ENCODE data around the gene IL5. TPM values are rescaled to one million over a fixed set of nuclear protein-coding genes. Genes with fewer than 3 reads are reported as not detected.

IL5 gene
- total and polyA plus RNA-seq, 2 donors (not counting 1 experiment from before 2014, with no cell fraction given): not detected

- Histone ChIP-seq H3K4me2 (ENCODE audit: extremely low read depth, insufficient read depth, low read length) (no peak overlapping the region), H2AFZ (ENCODE audit: low read length) (no peak overlapping the region), H3K27me3 (ENCODE audit: control insufficient read depth, insufficient read depth, low read length) (no peaks in the 10 kb centered on the region), H3K9ac (ENCODE audit: insufficient read depth, low read length) (no peak overlapping the region), H3K36me3 (ENCODE audit: control insufficient read depth, insufficient read depth, low read length) (no peaks in the 10 kb centered on the region), H3K9me3 (ENCODE audit: control insufficient read depth, insufficient read depth, low read depth, low read length) (no peaks in the 10 kb centered on the region), H3K4me3 (replicated peaks in 1 of 4; ENCODE audit: control extremely low read depth in 1 of 4, insufficient read depth in 1 of 4, low read depth in 3 of 4, low read length in 4 of 4) (no peak overlapping the region), H4K20me1 (ENCODE audit: control insufficient read depth, extremely low read depth, insufficient read depth, low read length) (no peaks in the 10 kb centered on the region), H3K4me1 (ENCODE audit: control insufficient read depth, extremely low read depth, insufficient read depth, low read length) (peaks cover 42% of the 10 kb centered on the region), H3K79me2 (ENCODE audit: control insufficient read depth, insufficient read depth, low read length) (no peaks in the 10 kb centered on the region), H3K27ac (ENCODE audit: insufficient read depth, low read length) (no peak overlapping the region)
- TF ChIP-seq CTCF (conservative IDR thresholded peaks at IDR 0.05 in 1 of 2, IDR thresholded peaks at IDR 0.05 in 1 of 2; ENCODE audit: low read depth in 1 of 2, low read length in 2 of 2) (no peak), EZH2 (IDR thresholded peaks at IDR 0.05; ENCODE audit: low read length, missing control alignments) (no peak)
- no peak for DNase-seq (ENCODE audit: low read depth in 2 of 2)
Observed at GRCh38 chr5:132501629-132501956, 41.7 kb downstream of the IL5 start.

DNA sequence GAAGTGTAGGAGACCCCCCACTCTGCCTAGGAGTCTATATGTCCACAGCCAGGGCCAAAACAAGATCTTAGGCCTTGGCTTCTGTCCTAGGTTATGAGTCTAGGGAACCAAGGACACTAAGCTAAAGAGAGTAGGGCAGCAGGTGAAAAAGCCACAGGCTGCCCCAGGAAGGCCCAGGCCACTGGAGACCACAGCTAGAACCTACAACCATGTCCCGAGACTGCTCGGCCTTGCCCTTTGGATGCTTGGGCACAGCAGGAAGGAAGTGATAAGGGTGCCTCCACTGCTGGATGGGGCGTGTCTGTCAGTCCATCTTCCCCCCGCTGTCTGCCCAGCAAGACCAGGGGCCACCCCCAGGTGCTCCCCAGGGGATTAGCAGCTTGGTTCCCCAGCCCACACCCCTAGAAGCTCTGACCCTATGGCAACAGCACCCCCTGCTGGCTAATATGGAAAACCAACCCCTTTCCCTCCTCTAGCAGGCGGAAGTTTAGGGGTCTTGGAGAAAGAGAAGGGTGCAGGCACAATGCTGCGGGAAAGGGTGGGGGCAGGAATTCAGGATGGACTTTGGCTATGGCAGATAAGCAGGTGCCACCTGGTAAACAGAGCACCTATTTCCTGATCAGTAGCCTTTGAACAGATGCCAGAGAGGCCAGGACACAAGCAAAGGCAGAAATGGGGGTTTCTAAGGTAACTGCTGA, 42.2 kb downstream of the IL5 start:
- Histone ChIP-seq H3K4me1 (ENCODE audit: control insufficient read depth, extremely low read depth, insufficient read depth, low read length) (peaks cover 42% of the 10 kb centered on the region), H3K4me2 (ENCODE audit: extremely low read depth, insufficient read depth, low read length) (no peak overlapping the region), H4K20me1 (ENCODE audit: control insufficient read depth, extremely low read depth, insufficient read depth, low read length) (no peaks in the 10 kb centered on the region), H3K36me3 (ENCODE audit: control insufficient read depth, insufficient read depth, low read length) (no peaks in the 10 kb centered on the region), H3K27me3 (ENCODE audit: control insufficient read depth, insufficient read depth, low read length) (no peaks in the 10 kb centered on the region), H3K79me2 (ENCODE audit: control insufficient read depth, insufficient read depth, low read length) (no peaks in the 10 kb centered on the region), H3K27ac (ENCODE audit: insufficient read depth, low read length) (no peak overlapping the region), H3K4me3 (replicated peaks in 1 of 4; ENCODE audit: control extremely low read depth in 1 of 4, insufficient read depth in 1 of 4, low read depth in 3 of 4, low read length in 4 of 4) (no peak overlapping the region), H3K9ac (ENCODE audit: insufficient read depth, low read length) (no peak overlapping the region), H3K9me3 (ENCODE audit: control insufficient read depth, insufficient read depth, low read depth, low read length) (no peaks in the 10 kb centered on the region), H2AFZ (ENCODE audit: low read length) (no peak overlapping the region)
- no peak for TF ChIP-seq EZH2 (IDR thresholded peaks at IDR 0.05; ENCODE audit: low read length, missing control alignments)
- peak; percentile 72 to 78 for TF ChIP-seq CTCF (conservative IDR thresholded peaks at IDR 0.05 in 1 of 2, IDR thresholded peaks at IDR 0.05 in 1 of 2; ENCODE audit: low read depth in 1 of 2, low read length in 2 of 2)
- DNase-seq (ENCODE audit: low read depth in 2 of 2): peak; percentile 40 to 68

DNA sequence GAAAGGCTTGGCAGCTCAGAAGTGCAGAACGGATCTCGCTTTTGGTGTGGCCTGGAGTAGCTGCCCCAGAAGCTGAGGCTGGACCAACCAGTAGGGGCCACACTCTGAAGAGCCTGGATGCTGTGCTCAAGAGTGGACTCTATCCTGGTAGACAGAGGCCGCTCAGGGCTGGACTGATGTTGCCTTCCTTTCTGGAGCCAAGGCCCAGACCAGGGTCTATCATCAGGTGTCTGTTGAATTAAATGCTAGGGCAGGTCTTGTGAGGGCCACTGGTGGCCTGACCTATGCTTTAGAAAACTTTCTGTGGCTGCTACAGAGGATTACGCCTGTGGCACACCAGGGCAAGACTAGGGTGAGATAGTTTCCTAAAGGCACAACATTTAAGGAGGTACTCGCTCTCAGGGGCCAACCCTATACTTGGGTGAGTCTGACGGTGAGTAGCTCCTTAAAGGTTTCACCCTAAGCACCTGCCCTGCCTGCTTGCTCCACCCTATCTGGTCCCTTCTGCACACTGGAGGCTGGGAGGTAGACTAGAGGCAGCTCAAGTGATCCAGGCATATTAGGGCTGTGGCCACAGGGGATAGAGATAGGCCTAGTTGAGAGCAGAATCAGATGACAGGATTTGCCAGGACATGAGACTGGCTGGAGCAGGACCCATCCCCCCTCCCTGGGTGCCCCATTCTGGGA, 42.9 kb downstream of the IL5 start:
- no peaks in the 10 kb centered on the region for H3K79me2 ChIP-seq (ENCODE audit: control insufficient read depth, insufficient read depth, low read length)
- peaks cover 38% of the 10 kb centered on the region for H3K4me1 ChIP-seq (ENCODE audit: control insufficient read depth, extremely low read depth, insufficient read depth, low read length)

More for the DNA sequence above, 42.9 kb downstream of the IL5 start:
- Histone ChIP-seq H3K36me3 (ENCODE audit: control insufficient read depth, insufficient read depth, low read length) (no peaks in the 10 kb centered on the region), H3K9me3 (ENCODE audit: control insufficient read depth, insufficient read depth, low read depth, low read length) (no peaks in the 10 kb centered on the region), H3K27me3 (ENCODE audit: control insufficient read depth, insufficient read depth, low read length) (no peaks in the 10 kb centered on the region), H3K4me2 (ENCODE audit: extremely low read depth, insufficient read depth, low read length) (no peak overlapping the region), H4K20me1 (ENCODE audit: control insufficient read depth, extremely low read depth, insufficient read depth, low read length) (no peaks in the 10 kb centered on the region), H2AFZ (ENCODE audit: low read length) (no peak overlapping the region), H3K4me3 (replicated peaks in 1 of 4; ENCODE audit: control extremely low read depth in 1 of 4, insufficient read depth in 1 of 4, low read depth in 3 of 4, low read length in 4 of 4) (no peak overlapping the region), H3K9ac (ENCODE audit: insufficient read depth, low read length) (no peak overlapping the region), H3K27ac (ENCODE audit: insufficient read depth, low read length) (no peak overlapping the region)
- no peak for DNase-seq (ENCODE audit: low read depth in 2 of 2)
- TF ChIP-seq EZH2 (IDR thresholded peaks at IDR 0.05; ENCODE audit: low read length, missing control alignments): no peak

All from fibroblast of lung (primary cell).